ENCODE measurements around the gene CFAP92.

GRCh38 chr3:129040579-129041300, 46.9 kb upstream of the CFAP92 start:
- TF ChIP-seq CTCF (IDR thresholded peaks at IDR 0.05; ENCODE audit: low read depth, low read length, missing input control) (no peak), GABPA (IDR thresholded peaks at IDR 0.05 in 1 of 2, conservative IDR thresholded peaks at IDR 0.05 in 1 of 2) (no peak), TAF1 (conservative IDR thresholded peaks at IDR 0.05) (no peak), ZBTB33 (IDR thresholded peaks at IDR 0.05) (no peak)

Measured in liver (tissue), 3 donors.